Adrenal gland (tissue), 5 donors: Measurements from ENCODE around the gene SLC13A5.

Source experiments
- CTCF ChIP-seq, 6 experiments: fragments of 450-650 bp in 4 of 6; fragments of 200-600 bp in 2 of 6; sonication (generic) in 1 of 6; IDR thresholded peaks; 1 replicate in 5 of 6; 2 replicates in 1 of 6; pipeline versions ENCODE4 v1.5.1 to v1.8.0; 2016 to 2021; ENCODE audit warnings: antibody characterized with exemption in 6 of 6, mild to moderate bottlenecking in 2 of 6, moderate library complexity in 1 of 6
- POLR2A ChIP-seq, 2 donors: fragments of 450-650 bp; IDR thresholded peaks; one replicate each; pipeline ENCODE4 v1.6.1; 2017; ENCODE audit warnings: antibody characterized with exemption in 2 of 2, mild to moderate bottlenecking in 2 of 2, moderate library complexity in 1 of 2
- donor health status: DM: no; HTN: no; CAD: no.

GRCh38 chr17:6756425-6757031 is 43.4 kb upstream of the SLC13A5 start:
- no peak for TF ChIP-seq POLR2A (IDR thresholded peaks at IDR 0.05)
- TF ChIP-seq CTCF (IDR thresholded peaks at IDR 0.05), result no peak
